GM23338 (cell line): Measurements from ENCODE around the gene FAM89A.

Experiments
- CREB1 ChIP-seq: fragments of 250-450 bp; sonication (Bioruptor Pico); IDR thresholded peaks from 2 replicates; pipeline ENCODE4 v1.5.0; 2020; ENCODE audit warnings: low read depth, mild to moderate bottlenecking, moderate library complexity
- EZH2 ChIP-seq: fragments of 200-600 bp; sonication (generic); IDR thresholded peaks from one replicate; pipeline ENCODE4 v1.8.0; 2017; ENCODE audit warnings: antibody characterized with exemption, mild to moderate bottlenecking, low read depth; ENCODE audit not compliant: unreplicated experiment
- EZH2phosphoT487 ChIP-seq: fragments of 200-600 bp; sonication (generic); IDR thresholded peaks from one replicate; pipeline ENCODE4 v1.8.1; 2018; ENCODE audit warnings: antibody characterized with exemption; ENCODE audit not compliant: unreplicated experiment
- JUNB ChIP-seq: IDR thresholded peaks from one replicate; pipeline ENCODE4 v1.6.1; 2016; ENCODE audit warnings: antibody characterized with exemption; ENCODE audit not compliant: unreplicated experiment
- NANOG ChIP-seq: IDR thresholded peaks from 2 replicates; pipeline ENCODE4 v1.6.1; 2016; ENCODE audit warnings: antibody characterized with exemption, borderline replicate concordance
- POLR2AphosphoS5 ChIP-seq: IDR thresholded peaks from 2 replicates; pipeline ENCODE4 v1.6.1; 2016; ENCODE audit warnings: antibody characterized with exemption, low read depth
- STAT1 ChIP-seq: IDR thresholded peaks from one replicate; pipeline ENCODE4 v1.6.1; 2016; ENCODE audit warnings: antibody characterized with exemption; ENCODE audit not compliant: unreplicated experiment
- ZNF114 ChIP-seq: fragments of 250-450 bp; sonication (Bioruptor Pico); IDR thresholded peaks from 2 replicates; pipeline ENCODE4 v1.5.0; 2020; ENCODE audit warnings: mild to moderate bottlenecking, moderate library complexity
- ZNF331 ChIP-seq: fragments of 250-450 bp; sonication (Bioruptor Pico); IDR thresholded peaks from 2 replicates; pipeline ENCODE4 v1.5.0; 2020; ENCODE audit warnings: low read depth, mild to moderate bottlenecking, moderate library complexity
- TF ChIP-seq, protein P1 (sequence below), 2 experiments: fragments of 200-600 bp in 1 of 2; sonication (generic) in 1 of 2; conservative IDR thresholded peaks; 2 replicates each; pipeline versions ENCODE4 v1.5.1 to v1.6.1; 2016 to 2017; ENCODE audit warnings: antibody characterized with exemption in 2 of 2, low read depth in 2 of 2, mild to moderate bottlenecking in 2 of 2, moderate library complexity in 1 of 2
- TF ChIP-seq, protein P2 (sequence below): fragments of 250-450 bp; sonication (Bioruptor Pico); IDR thresholded peaks from 2 replicates; pipeline ENCODE4 v1.5.0; 2020; ENCODE audit warnings: mild to moderate bottlenecking, moderate library complexity
- TF ChIP-seq, protein P3 (sequence below): IDR thresholded peaks from one replicate; pipeline ENCODE4 v1.6.1; 2018; ENCODE audit warnings: antibody characterized with exemption; ENCODE audit not compliant: unreplicated experiment
- TF ChIP-seq, protein P4 (sequence below): IDR thresholded peaks from 2 replicates; pipeline ENCODE4 v1.6.1; 2016; ENCODE audit warnings: antibody characterized with exemption

DNA sequence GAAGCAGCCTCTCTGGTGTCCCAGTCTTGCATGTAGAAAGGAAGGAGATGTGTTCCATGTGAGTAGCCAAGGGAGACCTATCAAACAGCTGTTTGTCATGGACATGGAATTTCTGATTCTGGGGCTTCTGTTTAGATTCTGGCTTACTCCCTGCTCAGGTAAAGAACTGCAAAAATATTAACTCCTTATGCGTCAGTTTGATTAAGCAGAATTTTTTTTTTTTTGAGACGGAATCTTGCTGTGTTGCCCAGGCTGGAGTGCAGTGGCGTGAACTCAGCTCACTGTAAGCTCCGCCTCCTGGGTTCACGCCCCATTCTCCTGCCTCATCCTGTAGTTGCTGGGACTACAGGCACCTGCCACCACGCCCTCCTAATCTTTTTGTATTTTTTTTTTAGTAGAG is 54.3 kb downstream of the FAM89A start:
- TF ChIP-seq, protein P1, sequence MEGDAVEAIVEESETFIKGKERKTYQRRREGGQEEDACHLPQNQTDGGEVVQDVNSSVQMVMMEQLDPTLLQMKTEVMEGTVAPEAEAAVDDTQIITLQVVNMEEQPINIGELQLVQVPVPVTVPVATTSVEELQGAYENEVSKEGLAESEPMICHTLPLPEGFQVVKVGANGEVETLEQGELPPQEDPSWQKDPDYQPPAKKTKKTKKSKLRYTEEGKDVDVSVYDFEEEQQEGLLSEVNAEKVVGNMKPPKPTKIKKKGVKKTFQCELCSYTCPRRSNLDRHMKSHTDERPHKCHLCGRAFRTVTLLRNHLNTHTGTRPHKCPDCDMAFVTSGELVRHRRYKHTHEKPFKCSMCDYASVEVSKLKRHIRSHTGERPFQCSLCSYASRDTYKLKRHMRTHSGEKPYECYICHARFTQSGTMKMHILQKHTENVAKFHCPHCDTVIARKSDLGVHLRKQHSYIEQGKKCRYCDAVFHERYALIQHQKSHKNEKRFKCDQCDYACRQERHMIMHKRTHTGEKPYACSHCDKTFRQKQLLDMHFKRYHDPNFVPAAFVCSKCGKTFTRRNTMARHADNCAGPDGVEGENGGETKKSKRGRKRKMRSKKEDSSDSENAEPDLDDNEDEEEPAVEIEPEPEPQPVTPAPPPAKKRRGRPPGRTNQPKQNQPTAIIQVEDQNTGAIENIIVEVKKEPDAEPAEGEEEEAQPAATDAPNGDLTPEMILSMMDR (conservative IDR thresholded peaks at IDR 0.05; ENCODE audit: low read depth in 2 of 2) = no peak
- TF ChIP-seq EZH2phosphoT487 (no peak), STAT1 (no peak), EZH2 (no peak), POLR2AphosphoS5 (no peak), JUNB (no peak), ZNF331 (CRISPR knock-in tag) (no peak), CREB1 (CRISPR knock-in tag) (no peak), ZNF114 (CRISPR knock-in tag) (no peak), NANOG (no peak)
- TF ChIP-seq, protein P2, sequence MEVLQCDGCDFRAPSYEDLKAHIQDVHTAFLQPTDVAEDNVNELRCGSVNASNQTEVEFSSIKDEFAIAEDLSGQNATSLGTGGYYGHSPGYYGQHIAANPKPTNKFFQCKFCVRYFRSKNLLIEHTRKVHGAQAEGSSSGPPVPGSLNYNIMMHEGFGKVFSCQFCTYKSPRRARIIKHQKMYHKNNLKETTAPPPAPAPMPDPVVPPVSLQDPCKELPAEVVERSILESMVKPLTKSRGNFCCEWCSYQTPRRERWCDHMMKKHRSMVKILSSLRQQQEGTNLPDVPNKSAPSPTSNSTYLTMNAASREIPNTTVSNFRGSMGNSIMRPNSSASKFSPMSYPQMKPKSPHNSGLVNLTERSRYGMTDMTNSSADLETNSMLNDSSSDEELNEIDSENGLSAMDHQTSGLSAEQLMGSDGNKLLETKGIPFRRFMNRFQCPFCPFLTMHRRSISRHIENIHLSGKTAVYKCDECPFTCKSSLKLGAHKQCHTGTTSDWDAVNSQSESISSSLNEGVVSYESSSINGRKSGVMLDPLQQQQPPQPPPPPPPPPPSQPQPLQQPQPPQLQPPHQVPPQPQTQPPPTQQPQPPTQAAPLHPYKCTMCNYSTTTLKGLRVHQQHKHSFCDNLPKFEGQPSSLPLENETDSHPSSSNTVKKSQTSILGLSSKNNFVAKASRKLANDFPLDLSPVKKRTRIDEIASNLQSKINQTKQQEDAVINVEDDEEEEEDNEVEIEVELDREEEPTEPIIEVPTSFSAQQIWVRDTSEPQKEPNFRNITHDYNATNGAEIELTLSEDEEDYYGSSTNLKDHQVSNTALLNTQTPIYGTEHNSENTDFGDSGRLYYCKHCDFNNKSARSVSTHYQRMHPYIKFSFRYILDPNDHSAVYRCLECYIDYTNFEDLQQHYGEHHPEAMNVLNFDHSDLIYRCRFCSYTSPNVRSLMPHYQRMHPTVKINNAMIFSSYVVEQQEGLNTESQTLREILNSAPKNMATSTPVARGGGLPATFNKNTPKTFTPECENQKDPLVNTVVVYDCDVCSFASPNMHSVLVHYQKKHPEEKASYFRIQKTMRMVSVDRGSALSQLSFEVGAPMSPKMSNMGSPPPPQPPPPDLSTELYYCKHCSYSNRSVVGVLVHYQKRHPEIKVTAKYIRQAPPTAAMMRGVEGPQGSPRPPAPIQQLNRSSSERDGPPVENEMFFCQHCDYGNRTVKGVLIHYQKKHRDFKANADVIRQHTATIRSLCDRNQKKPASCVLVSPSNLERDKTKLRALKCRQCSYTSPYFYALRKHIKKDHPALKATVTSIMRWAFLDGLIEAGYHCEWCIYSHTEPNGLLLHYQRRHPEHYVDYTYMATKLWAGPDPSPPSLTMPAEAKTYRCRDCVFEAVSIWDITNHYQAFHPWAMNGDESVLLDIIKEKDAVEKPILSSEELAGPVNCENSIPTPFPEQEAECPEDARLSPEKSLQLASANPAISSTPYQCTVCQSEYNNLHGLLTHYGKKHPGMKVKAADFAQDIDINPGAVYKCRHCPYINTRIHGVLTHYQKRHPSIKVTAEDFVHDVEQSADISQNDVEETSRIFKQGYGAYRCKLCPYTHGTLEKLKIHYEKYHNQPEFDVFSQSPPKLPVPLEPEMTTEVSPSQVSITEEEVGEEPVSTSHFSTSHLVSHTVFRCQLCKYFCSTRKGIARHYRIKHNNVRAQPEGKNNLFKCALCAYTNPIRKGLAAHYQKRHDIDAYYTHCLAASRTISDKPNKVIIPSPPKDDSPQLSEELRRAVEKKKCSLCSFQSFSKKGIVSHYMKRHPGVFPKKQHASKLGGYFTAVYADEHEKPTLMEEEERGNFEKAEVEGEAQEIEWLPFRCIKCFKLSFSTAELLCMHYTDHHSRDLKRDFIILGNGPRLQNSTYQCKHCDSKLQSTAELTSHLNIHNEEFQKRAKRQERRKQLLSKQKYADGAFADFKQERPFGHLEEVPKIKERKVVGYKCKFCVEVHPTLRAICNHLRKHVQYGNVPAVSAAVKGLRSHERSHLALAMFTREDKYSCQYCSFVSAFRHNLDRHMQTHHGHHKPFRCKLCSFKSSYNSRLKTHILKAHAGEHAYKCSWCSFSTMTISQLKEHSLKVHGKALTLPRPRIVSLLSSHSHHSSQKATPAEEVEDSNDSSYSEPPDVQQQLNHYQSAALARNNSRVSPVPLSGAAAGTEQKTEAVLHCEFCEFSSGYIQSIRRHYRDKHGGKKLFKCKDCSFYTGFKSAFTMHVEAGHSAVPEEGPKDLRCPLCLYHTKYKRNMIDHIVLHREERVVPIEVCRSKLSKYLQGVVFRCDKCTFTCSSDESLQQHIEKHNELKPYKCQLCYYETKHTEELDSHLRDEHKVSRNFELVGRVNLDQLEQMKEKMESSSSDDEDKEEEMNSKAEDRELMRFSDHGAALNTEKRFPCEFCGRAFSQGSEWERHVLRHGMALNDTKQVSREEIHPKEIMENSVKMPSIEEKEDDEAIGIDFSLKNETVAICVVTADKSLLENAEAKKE (CRISPR knock-in tag) = no peak
- TF ChIP-seq, protein P3, sequence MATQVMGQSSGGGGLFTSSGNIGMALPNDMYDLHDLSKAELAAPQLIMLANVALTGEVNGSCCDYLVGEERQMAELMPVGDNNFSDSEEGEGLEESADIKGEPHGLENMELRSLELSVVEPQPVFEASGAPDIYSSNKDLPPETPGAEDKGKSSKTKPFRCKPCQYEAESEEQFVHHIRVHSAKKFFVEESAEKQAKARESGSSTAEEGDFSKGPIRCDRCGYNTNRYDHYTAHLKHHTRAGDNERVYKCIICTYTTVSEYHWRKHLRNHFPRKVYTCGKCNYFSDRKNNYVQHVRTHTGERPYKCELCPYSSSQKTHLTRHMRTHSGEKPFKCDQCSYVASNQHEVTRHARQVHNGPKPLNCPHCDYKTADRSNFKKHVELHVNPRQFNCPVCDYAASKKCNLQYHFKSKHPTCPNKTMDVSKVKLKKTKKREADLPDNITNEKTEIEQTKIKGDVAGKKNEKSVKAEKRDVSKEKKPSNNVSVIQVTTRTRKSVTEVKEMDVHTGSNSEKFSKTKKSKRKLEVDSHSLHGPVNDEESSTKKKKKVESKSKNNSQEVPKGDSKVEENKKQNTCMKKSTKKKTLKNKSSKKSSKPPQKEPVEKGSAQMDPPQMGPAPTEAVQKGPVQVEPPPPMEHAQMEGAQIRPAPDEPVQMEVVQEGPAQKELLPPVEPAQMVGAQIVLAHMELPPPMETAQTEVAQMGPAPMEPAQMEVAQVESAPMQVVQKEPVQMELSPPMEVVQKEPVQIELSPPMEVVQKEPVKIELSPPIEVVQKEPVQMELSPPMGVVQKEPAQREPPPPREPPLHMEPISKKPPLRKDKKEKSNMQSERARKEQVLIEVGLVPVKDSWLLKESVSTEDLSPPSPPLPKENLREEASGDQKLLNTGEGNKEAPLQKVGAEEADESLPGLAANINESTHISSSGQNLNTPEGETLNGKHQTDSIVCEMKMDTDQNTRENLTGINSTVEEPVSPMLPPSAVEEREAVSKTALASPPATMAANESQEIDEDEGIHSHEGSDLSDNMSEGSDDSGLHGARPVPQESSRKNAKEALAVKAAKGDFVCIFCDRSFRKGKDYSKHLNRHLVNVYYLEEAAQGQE = no peak
- TF ChIP-seq, protein P4, sequence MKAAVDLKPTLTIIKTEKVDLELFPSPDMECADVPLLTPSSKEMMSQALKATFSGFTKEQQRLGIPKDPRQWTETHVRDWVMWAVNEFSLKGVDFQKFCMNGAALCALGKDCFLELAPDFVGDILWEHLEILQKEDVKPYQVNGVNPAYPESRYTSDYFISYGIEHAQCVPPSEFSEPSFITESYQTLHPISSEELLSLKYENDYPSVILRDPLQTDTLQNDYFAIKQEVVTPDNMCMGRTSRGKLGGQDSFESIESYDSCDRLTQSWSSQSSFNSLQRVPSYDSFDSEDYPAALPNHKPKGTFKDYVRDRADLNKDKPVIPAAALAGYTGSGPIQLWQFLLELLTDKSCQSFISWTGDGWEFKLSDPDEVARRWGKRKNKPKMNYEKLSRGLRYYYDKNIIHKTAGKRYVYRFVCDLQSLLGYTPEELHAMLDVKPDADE = no peak
